IPS-NIHi7 (cell line): ENCODE data around the gene SCMH1.
"Not testable (repeated sequence)": the region's sequence is repeated elsewhere in the genome, so short reads cannot be mapped to it uniquely, and the experiment has no call there.

ENCODE experiments used
- DNase-seq: peaks from one replicate; pipeline ENCODE4 v3.0.0; 2012; ENCODE audit warnings: mixed read lengths; ENCODE audit errors: extremely low spot score

The SCMH1 gene

DNA sequence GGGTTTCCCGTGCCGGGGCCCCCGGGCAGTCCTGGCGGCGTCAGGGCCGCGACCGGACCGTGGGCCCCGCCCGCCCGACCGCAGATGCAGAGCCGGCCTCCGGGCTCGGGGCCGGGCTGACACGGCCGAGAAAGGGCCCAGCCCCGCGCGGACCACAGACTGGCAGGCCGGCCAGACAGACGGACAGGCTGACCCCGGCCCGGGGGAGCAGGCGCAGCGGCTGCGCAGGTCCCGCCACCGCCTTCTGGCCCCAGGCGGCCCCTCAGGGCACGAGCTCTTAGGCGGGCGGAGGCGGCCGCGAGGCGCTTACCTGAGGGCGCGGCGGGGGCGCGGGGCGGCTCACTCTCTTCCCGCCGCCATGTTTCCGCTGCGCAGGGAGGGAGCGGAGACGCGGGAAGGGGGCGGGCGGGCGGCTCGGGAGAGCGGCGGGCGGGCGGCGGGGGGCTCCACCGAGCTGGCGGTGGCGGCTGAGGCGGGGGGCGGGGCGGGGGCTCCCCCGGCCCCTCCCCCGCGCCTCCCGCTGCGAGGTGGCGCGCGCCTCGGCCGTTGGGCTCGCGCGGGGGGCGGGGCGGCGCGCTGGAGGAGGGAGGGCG, at the start of gene SCMH1:
SCMH1 (minus strand) TSS at position 558 of the 593 bp plus-strand sequence. CDS start 56,173 bp downstream, outside the sequence.
- DNase-seq: peak; percentile 82

DNA sequence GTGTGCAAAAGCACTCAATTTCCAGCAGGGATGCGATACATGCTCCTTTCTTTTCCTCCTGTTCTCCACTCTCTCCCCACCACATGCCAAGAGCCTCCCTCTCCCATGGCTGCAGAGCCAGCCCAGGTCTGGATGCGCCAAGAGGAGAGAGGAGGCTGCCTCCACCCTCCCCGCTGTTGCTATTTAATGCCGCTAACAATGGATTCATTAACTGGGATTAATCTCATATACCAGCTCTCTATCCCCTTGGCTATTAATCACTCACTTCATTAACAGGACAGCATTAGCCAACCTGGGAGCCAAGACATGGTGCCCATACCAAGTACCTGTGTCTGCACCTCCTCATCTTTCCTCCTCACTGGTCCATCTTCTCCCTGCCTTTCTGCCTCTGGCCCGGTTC, 49.1 kb upstream of the SCMH1 start:
- no peak for DNase-seq

DNA sequence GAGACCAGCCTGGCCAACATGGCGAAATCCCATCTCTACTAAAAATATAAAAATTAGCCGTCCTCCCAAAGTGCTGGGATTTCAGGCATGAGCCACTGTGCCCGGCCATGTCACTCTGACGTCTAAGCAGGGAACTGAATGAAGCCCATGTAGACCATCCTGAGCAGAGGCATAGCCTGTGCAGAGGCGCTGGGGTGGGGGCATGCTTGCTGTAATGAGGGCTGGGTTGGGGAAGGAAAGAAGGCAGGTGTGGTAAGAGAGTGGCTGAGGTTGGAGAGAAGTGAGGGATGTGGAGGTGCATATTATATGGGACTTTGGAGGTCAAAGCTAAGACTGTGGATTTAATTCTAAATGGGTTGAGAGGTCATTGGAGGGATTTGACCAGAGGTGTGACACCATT, 47.1 kb upstream of the SCMH1 start:
- DNase-seq: no peak

DNA sequence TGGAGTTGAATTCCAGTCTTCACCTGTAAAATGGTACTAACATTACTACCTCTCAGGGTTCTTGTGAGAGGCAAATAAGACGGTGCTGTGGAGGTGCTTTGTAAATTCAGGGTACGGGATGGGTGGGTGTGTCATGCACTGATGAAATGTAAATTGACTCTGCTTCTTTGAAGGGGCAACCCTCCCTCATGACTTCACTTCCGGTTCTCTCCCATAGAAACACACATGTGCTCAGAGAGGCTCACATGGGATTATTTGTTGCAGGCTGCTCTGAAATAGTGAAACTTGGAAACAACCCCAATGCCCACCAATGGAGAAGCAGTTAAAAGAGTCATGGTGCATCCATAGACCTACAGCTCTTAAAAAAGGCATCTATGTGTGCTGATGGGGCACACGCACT, 44.9 kb upstream of the SCMH1 start:
- no peak for DNase-seq

DNA sequence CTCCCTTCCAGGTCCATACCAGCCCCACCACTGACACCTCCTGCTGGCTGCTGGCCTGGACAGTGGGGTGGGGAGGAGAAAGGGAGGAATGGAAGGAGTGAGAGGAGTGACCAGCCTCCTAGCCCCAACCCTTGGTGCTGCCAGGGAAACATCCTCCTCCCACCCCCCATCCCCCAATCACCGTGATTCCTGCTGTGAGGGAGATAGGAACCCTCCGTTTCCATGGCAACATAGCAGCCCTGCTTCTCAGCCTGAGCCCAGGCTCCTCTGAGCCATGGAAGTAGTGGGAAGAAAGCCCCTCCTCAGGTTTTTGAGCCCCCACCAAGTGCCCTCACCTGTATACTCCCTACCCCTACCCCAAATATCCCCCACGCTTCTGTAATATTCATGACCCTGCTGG, 44.4 kb upstream of the SCMH1 start:
- peak; percentile 69 for DNase-seq

DNA sequence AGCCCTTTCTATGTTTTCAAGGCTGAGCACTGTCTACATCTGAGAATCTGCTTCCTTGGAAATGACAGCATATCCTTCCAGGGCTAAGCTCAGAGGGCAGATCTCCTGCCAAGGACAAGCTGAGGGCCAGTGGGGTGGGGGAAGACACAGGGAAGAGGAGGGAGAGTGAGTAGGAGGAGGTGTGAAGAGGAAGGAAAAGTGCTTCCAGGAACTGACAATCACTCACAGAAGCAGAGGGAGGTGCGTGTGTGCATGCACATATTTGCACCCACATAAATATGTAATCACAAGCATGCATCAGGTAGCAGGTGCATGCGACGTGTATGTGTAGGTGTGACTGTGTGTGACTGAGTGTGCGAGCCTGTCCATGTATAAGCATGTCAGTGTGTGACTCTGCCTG, 43.7 kb upstream of the SCMH1 start:
- no peak for DNase-seq

DNA sequence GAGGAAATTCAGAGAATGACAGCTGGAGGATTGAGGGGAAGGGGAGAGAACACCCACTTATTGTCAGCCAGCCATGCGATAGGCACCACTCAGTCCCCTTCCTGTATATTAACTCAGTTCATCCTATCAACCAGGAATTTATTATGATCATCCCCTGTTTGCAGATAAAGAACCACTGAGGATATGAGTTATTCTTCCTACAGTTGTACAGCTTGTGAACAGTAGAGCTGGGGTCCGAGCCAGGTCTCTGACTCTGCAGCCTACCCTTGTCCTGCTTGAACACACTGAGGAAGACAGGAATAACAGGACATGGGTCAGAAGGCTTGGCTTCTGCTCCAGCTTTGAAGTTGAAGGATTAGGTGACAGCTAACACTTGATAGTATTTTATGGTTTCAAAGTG, 42.0 kb upstream of the SCMH1 start:
- no peak for DNase-seq

DNA sequence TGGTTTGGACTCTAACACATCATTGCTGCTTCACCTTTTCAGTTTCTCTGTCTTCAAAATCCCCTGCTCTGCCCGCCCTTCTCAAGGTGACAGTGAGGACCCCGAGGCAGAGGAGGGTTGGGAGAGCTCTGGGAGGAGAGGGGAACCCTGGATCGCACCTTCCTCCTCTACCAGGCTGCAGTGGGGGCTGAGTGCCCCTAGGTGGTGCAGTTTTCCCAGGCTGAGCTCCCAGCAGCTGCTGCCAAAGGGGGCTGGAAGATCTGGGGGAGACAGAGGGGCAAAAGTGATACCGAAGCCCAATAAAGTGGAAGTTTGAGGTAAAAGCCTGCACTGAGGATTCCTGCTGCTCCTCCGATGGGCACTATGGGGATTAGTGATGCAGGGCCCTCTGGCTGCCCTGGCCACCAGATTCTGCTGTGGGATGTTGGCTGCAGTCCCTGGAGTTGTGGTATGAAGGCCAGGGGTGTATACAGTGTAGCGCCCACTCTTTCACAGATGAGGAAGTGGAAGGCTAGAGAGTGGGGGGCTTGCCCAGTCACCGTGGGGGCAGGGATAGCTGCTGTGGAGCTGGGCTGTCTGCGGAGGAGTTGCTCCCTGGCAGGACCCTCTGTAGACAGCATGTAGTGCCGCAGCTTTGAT, 40.7 kb upstream of the SCMH1 start:
- peak; percentile 83 for DNase-seq

DNA sequence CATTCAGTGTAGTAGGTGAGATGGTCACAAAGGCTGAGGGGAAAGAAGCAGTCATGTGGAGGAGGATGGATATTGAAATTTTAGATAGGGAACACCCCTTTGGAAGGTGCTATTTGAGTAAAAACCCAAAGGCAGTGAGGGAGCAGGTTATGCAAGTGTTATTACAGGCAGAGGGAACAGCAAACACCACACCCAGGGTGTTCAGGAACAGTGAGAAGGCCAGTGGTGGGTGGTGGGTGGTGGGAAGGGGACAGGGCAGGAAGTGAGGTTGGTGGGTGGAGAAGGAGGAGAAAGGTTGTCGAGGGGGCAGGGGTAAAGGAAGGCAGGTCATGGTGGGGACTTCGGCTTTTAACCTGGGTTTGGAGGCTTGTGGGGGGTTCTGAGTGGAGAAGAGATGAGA, 39.2 kb upstream of the SCMH1 start:
- no peak for DNase-seq

DNA sequence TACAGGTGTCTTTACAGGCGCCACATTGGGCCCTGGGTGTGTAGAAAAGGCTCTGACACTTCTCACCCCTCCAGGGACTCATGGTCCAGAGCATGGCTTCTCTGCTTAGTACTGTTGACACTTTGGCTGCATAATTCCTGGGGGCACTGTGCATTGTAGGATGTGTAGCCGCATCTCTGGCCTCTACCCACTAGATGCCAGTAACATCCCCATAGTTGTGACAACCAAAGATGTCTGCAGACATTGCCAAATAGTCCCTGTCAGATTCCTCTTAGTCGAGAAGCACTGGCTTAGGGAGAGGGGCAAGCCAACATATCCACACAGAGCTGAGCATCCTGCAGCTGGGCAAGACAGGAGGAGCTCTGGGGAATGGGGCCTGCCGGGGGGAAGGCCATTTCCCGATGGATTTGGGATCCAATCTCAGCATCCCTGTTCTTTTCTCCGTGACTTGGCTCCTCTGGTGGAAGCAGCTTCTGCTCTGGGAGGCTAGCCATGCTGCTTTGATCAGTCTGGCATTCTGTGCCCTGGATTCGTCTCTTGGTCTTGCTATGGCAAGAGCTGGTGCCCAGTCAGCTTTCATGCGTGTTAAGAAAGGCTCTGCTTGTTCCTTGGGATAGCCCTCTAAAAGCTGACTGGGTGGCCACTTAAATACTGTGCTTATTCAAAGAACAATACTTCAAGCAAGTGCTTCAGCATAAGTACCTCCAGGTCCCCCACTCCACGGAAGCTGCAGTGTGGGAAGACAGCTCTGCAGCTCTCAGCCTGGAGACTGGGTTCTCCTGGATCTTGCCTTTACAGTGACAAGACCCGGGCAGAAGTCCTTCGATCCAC, 38.3 kb upstream of the SCMH1 start:
- no peak for DNase-seq

DNA sequence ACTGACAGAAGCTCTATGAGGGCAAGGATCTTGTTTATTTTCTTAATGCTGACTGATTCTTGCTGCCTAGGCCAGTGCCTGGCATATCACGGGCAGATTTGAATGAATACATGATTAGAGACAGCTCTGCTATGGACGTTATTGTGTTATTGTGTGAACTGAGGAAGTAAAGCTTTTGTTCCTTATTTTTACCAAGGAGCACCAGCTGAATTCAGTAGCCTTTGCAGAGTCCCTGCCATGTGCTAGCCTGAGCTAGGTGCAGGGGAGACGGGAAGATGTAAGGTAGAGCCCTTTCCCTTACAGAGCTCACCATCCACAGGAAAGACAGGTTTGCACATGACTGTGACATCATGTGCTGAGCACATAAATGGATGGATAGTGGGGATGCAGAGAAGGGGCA, 36.0 kb upstream of the SCMH1 start:
- DNase-seq: no peak

DNA sequence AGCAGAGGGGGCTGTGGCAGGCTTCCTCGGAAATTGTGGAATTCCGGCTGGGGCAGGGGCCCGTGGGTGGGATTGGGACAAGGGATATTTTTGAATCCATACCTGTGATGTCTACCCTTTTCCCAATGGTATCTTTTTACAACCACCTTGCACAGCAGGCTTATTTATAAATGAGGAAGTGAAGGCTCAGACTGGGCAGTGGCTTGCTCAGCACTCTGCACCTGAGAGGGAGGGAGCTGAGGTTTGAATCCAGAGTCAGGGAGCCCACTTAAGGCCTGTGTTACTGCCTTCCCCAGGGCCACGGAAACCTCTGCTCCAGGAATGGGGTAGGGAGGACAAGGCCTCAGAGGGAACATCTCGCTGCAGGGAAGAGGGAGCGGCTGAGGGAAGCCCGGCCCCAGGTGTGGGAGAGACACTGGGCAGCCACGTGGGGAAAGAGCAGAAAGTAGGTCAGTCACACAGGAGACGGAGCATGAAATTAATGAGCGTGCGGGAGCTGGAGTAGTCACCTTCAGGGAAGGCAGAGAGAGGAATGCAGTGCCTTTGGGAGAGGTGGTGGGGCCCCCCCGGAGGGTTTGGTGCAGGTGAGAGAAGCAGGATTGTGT, 35.4 kb upstream of the SCMH1 start:
- DNase-seq: no peak

DNA sequence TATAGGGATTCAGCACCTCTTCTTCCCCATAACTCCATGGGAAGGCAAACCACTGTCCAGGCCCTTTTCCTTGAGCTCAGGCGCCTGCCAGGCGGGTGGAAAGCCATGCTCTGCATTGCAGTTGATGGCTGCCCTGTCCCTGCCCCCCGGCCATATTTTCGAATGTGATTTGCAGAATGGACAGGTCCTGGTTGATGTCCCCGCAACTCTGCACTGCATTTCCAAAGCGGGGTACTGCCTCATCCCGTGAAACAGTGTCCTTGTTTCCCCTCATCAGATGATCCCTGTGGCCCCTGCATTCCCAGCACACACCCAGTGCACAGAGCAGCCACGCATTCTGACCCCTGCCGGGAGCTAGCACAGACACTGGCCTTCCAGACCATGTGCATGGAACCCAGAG, 33.7 kb upstream of the SCMH1 start:
- no peak for DNase-seq

DNA sequence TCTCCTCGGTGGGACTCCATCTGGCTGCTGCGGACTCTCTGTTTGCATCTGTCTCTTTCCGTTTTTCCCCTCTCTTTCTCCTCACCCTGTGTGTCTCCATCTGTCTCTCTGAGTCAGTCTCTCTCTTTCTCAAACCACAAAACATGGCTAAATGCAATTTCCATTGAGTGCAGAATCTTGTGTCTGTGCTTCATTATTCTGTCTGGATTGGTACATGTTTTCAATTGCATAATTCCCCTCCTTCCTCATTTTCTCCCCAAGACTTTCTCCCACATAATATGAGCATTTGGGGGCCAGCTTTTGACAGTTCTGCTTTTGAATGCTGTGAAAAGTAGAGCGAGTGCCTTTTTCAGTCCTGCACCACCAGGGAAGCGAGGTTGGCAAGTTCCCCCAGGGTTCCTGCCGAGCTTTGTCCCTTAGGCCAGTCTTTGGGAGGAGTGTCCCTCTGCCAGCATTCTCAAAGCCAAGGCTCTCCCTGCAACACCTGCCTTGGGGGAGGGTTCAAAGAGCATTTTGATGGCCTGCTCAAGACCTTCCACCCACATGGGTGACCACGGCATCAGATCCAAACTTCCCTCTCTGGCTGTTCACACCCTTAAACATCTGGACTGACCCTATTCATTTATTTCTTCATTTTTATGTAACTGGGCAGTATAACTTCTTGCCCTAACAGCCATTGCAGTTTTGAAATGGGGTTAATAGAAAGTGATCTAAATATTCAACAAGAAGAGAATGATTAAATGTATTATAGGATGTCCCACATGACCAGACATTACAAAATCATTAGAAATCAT, 32.8 kb upstream of the SCMH1 start:
- no peak for DNase-seq

DNA sequence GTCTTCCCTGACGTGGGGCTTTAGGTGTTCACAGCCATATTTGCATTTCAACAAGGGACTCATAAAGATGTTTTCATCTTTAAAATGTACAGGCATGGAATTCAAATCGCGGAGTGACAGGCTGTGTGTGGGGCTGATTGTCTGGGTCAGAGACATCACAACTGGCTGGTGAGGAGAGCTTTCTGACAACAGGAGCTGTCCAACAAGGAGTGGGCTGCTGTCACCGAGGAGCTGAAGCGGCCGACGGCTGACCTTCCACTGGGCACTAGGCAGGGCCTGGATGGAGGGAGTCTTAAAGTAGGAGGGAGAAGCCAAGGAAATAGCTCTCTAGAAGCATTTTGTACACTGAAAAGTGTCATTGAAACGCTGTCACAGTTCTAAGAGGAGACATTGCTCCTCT, 30.5 kb upstream of the SCMH1 start:
- DNase-seq: no peak

DNA sequence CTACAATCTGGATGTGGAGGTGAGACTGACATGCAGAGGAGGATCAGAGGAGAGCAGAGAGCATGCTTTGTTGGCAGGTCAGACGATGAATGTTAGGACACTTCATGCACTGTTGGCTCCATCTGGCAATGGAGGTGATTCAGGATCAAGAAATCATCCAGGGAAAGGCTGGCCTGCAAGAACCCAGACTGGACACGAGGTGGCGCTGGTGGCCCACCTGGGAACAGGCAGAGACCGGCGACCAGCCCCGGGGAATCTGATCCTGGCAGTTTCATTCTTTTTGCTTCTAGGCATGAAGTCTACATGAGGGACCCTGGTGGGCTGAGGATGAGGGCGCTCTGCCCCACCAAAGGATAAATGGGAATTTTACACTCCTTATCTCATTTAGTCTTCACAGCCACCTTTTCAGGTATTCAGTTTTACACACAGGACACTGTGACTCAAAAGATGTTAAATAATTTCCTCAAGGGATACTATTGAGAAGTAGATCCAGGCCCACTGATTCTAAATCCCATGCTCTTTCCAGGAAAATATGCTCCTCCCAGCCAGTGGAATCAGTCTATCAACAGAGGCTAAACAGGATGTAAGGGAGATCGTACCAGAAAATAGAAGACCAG, 26.2 kb upstream of the SCMH1 start:
- DNase-seq: peak; percentile 94

DNA sequence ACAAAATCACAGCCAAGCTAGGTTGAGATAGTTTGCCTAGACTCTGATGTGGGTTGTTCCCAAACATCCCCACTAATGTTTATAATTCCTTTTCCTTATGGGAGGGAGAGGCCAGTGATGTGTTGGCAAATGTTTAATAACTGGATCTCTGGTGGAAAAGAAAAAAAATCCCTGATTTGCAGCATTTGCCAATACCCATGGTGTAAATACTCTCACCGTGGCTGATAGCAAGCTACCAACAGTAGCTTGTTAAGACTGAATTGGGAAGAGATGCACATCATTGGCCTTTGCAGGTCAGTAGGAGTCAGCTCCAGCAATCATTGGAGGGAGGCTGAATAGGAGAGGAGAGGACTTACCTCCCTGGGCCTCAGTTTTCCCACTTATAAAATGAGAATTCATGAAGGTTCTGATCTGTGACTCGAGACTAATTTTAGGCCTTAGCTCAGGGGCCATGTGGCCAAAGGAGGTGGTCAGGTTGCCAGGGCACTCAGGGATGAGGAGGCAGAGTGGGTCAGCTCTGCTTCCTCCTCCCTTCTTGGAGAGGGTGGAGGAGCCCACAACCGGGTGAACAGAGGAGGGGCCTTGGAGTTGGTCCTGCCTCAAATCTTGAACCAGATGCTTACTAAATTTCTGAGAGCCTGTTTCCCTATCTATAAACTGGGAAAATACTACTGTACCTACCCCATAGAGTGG, 20.0 kb upstream of the SCMH1 start:
- DNase-seq: no peak

DNA sequence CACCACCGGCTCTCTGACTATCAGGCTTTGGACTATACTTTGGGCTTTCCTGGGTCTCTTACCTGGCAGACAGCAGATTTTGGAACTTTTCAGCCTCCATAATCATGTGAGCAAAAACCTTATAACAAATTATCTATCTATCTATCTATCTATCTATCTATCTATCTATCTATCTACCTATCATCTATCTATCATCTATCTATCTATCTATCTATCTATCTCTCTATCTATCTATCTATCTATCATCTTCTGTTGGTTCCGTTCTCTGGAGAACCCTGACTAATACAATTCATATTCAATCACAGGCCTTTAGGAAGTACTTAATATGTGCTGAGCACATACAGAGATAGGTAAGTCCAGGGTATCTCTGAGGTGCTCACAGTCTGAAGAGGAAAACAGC, 18.7 kb upstream of the SCMH1 start:
- DNase-seq: no peak

DNA sequence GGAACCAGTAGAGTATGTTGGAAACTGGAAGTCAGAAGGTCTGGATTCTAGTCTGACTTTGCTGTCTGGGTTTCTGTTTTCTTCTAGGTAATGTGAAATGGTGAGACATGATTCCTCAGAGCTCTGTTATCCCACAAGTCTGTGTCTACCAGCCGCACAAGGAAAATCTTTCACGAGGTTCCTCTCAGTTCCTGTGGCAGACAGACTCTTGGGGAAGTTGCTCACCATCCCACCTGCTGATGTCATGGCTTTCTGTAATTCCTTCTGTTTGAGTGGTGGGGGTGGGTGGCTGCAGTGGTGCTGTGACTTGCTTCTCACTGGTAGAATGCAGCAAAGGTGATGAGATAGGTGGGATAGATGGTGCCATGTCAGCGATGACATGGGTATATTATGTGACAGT, 17.1 kb upstream of the SCMH1 start:
- DNase-seq: no peak

DNA sequence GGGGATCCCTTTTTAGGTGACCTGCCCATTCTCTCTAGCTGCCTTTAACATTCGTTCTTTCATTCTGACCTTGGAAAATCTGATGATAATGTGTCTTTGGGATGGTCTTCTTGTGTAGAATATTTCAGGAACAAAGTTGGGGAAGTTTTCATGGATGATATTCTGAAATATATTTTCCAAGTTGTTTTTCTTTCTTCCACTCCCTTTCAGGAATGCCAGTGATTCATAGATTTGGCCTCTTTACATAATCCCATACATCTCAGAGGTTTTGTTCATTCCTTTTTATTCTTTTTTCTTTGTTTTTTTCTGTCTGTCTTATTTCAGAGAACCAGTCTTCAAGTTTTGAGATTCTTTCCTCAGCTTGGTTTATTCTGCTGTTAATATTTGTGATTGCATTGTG, 13.9 kb upstream of the SCMH1 start:
- no peak for DNase-seq

DNA sequence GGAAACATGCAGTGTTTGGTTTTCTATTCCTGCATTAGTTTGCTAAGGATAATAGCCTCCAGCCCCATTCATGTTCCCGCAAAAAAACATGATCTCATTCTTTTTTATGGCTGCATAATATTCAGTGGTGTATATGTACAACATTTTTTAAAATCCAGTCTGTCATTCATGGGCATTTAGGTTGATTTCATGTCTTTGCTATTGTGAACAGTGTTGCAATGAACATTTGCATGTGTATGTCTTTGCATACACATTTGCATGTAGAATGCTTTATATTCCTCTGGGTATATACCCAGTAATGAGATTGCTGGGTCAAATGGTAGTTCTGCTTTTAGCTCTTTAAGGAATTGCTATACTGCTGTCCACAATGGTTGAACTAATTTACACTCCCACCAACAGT, 9.0 kb upstream of the SCMH1 start:
- DNase-seq: not testable (repeated sequence)
